ENCODE data around the gene MTHFS.
"Not testable (repeated sequence)": the region's sequence is repeated elsewhere in the genome, so short reads cannot be mapped to it uniquely, and the experiment has no call there.

The MTHFS gene

DNA sequence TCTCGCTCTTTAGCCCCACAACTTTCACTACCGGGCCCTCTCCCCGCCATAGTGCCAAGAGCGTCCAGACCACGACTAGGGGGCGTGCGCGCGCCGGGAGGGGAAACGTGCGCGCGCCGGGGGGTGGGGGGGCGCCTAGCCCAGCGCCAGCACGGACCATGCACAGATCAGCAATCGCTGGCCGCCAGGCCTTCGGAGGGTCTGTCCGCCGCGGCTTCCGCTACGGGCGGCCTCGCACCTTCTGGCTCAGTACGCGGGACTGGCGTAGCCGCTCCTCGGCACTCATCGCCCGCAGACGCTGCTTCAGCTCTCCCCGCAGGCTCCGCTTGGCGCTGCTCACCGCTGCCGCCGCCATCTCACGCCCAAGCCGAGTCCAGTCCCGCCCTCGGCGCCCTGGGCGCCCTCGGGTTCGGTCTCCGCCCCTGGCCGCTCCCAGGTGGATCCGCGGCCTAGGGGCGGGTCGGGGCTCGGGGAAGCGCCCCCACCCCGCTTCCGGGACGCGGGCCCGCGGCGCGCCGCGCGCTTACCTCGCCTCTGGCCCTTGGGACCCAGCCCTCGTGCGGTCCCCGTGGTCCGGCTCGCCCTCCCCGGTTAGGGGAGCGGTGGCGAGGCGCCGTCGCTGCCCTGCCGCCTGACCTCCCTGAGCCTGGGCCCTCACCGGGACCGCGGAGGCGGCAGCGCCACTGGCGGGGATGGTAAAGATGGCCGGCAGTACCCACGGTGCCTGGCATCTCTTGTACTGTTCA is at the start of gene MTHFS:
MTHFS (minus strand) TSS at position 381 of the 746 bp plus-strand sequence; CDS start at position 355, 26 bp downstream.
- peak; percentile 55 for DNase-seq

DNA sequence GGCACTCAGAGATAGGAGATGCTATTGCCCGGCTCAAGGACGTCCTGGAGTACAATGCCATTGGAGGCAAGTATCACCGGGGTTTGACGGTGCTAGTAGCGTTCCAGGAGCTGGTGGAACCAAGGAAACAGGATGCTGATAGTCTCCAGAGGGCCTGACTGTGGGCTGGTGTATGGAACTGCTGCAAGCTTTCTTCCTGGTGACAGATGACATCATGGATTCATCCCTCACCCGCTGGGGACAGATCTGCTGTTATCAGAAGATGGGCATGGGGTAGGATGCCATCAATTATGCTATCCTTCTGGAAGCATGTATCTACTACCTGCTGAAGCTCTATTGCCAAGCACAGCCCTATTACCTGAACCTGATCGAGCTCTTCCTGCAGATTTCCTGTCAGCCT is 47.8 kb upstream of the MTHFS start:
- DNase-seq = no peak

- no peak for DNase-seq
These were observed 47.0 kb upstream of the MTHFS start for GRCh38 chr15:79943820-79944219.

GRCh38 chr15:79942741-79943481 is 46.1 kb upstream of the MTHFS start:
- DNase-seq = no peak

DNA sequence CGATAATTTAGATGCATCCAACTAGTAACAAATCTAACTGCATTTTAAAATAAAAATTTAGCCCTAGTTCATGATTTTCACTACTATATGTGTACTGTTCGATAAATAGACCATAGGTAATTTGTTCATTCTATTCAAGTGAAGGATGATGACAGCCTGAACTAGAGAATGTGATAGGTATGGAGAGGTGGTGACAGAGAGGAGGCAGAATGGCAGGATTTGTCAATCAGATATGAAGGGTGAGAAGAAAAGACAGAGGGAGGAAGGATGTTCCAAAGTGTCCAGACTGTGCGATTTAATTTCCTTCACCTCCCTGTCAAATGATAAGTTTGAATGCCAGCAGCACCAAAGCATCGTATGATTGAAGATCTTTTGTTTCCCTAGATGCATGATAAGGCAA is 42.6 kb upstream of the MTHFS start:
- DNase-seq = no peak

- DNase-seq = no peak
These were observed 41.3 kb upstream of the MTHFS start for GRCh38 chr15:79938143-79938542.

DNA sequence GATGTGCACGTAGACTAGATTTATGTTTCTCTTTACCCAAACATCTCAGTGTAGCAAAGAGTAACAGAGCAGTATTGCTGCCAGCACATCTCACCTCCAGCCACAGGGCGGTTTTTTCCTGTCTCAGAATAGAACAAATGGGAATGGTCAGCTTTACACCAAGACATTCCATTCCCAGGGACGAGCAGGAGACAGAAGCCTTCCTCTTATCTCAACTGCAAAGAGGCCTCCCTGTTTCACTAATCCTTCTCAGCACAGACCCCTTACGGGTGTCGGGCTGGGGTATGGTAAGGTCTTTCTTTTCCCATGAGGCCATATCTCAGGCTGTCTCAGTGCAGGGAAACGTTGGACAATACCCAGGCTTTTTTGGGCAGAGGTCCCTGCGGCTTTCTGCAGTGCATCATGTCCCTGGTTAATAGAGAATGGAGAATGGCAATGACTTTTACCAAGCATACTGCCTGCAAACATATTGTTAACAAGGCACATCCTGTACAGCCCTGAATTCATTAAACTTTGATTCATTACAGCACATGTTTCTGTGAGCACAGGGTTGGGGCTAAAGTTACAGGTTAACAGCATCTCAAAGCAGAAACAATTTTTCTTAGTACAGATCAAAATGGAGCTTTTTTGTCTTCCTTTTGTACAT is 38.9 kb upstream of the MTHFS start:
- not testable (repeated sequence) for DNase-seq

GRCh38 chr15:79933231-79933630 is 36.4 kb upstream of the MTHFS start:
- DNase-seq = no peak

- DNase-seq = no peak
These were observed 35.6 kb upstream of the MTHFS start for GRCh38 chr15:79932447-79932846.

DNA sequence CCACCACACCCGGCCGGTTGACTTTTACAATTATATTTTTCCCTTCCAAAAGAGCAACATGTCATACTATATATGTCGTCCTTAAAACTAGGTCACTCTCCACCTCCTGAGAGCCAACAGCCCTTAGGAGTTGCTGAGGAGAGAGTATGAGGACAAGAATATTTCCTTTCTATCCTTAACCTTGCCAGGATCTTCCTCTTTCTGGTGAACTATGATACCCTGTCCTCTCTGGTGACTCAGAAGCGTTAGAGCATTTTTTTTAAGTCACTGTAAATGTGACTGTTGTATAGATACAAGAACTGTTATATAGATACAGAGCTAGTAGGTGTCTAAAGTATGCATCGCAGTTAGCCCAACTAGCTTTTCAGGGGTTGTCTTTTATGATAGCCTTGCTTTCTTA is 33.7 kb upstream of the MTHFS start:
- no peak for DNase-seq

DNA sequence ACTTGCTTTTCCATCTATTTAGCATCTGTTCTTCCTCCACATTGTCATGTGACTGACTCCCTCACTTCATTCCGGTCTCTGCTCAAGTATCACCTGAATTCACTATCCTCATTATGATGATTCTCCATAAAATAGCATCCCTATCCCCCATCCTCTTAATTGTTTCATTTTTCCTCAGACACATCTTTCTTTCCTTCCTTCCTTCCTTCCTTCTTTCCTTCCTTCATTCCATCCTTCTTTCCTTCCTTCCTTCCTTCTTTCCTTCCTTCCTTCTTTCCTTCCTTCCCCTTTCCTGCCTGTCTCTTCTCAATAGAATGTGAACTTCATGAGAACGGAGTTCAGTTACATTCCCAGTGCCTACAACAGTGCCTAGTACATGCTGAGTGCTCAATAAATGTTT is 32.6 kb upstream of the MTHFS start:
- DNase-seq = no peak

GRCh38 chr15:79926116-79926515 is 29.3 kb upstream of the MTHFS start:
- not testable (repeated sequence) for DNase-seq

DNA sequence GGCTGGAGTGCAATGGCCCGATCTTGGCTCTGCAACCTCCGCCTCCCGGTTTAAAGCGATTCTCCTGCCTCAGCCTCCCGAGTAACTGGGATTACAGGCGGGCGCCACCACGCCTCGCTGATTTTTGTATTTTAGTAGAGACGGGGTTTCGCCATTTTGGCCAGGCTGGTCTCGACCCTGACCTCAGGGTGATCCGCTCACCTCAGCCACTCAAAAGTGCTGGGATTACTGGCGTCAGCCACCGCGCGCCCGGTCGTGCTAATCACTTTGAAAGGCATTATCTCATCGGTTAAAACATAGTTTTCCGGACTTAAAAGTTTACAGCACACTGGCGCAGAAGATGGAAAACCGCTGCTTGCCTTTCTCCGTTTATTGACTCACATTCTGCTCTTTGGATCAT is 27.6 kb upstream of the MTHFS start:
- DNase-seq = no peak

- peak; percentile 90 for DNase-seq
These were observed 26.8 kb upstream of the MTHFS start for GRCh38 chr15:79923515-79924169.

GRCh38 chr15:79923079-79923514 is 26.3 kb upstream of the MTHFS start:
- peak; percentile 44 for DNase-seq

- DNase-seq = no peak
These were observed 25.8 kb upstream of the MTHFS start for GRCh38 chr15:79922512-79923078.

DNA sequence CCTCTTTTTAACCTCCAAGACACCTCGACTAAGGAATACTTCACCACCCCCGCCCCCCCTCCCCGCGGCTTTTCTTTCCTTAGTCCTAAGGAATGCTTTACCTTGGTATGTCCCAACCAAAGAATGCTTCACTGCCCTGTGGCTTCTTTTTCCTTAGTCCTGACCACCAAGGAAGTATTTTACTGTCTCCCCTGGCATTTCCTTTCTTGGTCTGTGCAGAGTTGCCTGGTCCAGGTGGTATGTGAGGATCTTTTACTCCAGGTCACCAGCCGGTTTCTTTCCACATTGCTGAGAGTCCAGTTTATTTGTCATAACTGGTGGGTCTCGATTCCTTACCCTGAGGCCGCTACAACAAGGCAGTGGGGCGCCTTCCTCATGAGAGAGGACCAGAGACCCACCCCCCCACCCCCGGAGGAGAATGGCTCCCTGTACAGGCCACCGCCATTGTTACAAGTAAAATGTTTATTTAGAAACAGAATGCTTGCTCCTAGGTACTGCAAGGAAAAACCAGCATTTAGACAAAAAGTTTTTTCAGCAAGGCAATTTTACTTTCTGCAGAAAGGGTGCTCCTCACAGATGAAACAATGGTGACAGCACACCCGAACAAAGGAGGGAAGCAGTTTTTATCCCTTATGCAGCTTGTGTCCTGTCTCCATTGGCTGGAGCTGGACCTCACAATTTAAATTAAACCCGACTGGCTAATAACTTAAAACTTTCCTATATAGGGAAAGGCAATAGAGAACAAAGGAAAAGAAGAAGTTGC is 23.1 kb upstream of the MTHFS start:
- DNase-seq = no peak

- no peak for DNase-seq
These were observed 22.4 kb upstream of the MTHFS start for GRCh38 chr15:79919090-79919748.

DNA sequence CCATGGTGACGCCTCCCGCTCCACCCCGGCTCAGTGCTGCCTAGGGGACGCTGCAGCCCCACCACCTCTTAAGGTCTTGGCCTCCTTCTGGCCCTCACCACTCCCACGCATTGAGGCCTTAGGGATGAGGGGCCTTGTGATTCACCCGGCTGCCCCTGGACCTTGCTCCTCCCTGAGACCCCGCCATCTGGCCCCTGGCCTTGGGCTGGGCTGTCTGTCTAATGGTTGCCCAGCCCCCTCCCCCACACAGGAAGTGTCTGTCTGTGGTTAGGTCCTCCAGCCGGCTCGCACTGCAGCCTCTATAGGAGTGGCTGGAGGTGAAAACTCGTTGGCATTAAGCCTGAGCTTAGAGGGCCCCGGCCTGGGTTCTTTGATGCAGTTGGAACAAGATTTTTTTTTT is 21.5 kb upstream of the MTHFS start:
- no peak for DNase-seq

DNA sequence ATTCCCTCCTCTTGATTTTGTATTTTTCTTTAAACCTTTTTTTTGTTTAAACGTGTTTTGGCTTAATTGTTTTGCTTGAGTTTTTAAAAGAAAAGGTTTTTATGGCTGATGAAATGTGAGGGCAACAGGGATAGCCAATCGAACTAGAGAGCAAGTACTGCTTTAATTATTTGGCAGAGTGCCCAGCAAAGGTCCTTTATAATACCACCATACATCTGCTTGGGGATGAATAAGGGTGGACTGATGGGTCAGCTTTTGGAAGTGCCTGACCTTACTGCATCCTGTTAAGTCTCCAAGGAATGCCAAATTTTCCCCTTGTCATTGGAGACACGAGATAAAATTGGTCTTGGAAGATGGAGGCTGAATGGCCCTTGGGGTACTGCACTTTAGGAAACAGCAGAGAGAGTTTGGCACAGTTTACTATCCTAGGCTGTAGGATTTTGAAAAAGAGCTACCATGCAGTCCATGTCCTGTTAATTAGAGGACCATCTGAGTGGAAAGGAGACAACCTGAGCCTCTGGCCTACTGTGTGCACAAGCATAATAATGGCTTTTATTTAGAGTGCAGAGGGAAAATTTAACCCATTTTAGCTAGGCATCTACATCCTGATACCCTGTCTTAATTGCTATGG is 19.8 kb upstream of the MTHFS start:
- no peak for DNase-seq
